GM10847 (cell line): ENCODE measurements around the gene HMGB3.

Source experiments
- POLR2A ChIP-seq: IDR thresholded peaks from 2 replicates; pipeline ENCODE4 v1.6.1; 2011; ENCODE audit not compliant: insufficient read length; ENCODE audit errors: extremely low read depth

Gene HMGB3

GRCh38 chrX:151009582-151009981, 26.4 kb downstream of the HMGB3 start:
- TF ChIP-seq POLR2A = no peak

- no peak for TF ChIP-seq POLR2A
Observed at GRCh38 chrX:151013164-151013743, 30.1 kb downstream of the HMGB3 start.

DNA sequence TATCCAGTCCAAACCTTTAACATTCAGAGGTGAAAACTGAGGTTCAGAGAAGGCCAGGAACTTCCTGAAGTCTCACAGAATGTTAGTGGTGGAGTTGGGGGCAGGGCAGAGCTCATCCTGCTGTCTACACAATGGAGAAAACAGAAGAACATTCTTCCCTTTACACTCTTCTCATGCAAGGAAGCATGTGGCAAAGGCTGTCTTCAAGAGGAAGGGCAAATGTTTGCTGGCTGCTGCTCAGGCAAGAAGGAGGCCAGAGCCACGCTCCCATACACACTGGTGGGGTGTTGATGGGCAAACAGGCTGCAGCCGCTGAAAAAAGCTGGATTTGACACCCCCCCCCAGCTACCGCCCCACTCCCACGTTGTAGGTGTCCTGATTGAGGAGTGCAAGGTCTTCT, 32.5 kb downstream of the HMGB3 start:
- no peak for TF ChIP-seq POLR2A

DNA sequence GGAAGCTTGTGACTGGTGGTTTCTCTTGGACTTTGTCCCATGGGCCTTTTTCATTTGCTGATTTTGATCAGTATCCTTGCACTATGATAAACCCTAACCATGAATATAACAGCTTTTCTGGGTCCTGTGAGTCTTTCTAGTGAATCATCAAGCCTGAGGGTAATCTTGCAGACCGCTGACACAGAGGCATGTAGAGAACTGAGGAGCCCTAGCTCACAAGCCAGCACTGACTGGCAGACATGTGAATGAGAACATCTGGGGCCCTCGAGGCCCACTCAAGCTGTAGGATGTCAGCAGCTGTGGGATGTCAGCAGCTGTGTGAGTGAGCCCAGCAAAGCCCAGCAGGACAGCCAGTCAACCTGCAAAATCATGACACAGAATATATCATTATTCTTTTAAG, 36.7 kb downstream of the HMGB3 start:
- TF ChIP-seq POLR2A = no peak

- no peak for TF ChIP-seq POLR2A
Observed at GRCh38 chrX:151030845-151031244, 47.7 kb downstream of the HMGB3 start.

GRCh38 chrX:151031391-151031975, 48.3 kb downstream of the HMGB3 start:
- no peak for TF ChIP-seq POLR2A

- TF ChIP-seq POLR2A = no peak
Observed at GRCh38 chrX:151039351-151039750, 56.2 kb downstream of the HMGB3 start.
